IMR-90 (cell line): ENCODE results near the gene GYS1. TPM values are rescaled to one million over a fixed set of nuclear protein-coding genes. Genes with fewer than 3 reads are reported as not detected.

Experiments
- ATAC-seq: fragments of 200-7000 bp; cut with Tn5 transposase; 2 replicates; pipeline ENCODE4 v1.9.1; 2020; ENCODE audit warnings: low read depth, mild to moderate bottlenecking, moderate library complexity
- BruUV-seq: library from RNA; stranded (reverse); fragments of 400-500 nt; replicated peaks from 2 replicates; lab custom pipeline; 2021; lab: Mats Ljungman, UMichigan
- CTCF ChIA-PET: fragments of 300-600 bp; formaldehyde crosslinking; extraction: SDS; loops from one replicate; lab custom pipeline; 2021; ENCODE audit warnings: antibody characterized with exemption; lab: Yijun Ruan, JAX
- POLR2A ChIA-PET: fragments of 300-600 bp; sonication (Branson Sonifier 250); formaldehyde crosslinking; loops from one replicate; lab custom pipeline; 2022; ENCODE audit warnings: antibody characterized with exemption; ENCODE audit not compliant: unreplicated experiment; lab: Charles Lee
- DNase-seq: peaks from one replicate; pipeline ENCODE4 v3.0.0; 2013
- H2AFZ ChIP-seq: replicated peaks from 2 replicates; pipeline ENCODE3; 2013; ENCODE audit warnings: low read length, mild to moderate bottlenecking; ENCODE audit not compliant: poor library complexity
- H2AK5ac ChIP-seq: 2 replicates; pipeline ENCODE4 v1.6.1; 2013; ENCODE audit warnings: low read depth, low read length, inconsistent platforms
- H2AK9ac ChIP-seq: replicated peaks from 2 replicates; pipeline ENCODE3; 2013; ENCODE audit warnings: mild to moderate bottlenecking, low read depth, low read length, moderate library complexity; ENCODE audit not compliant: poor library complexity
- H2BK120ac ChIP-seq: 2 replicates; pipeline ENCODE4 v1.6.1; 2013; ENCODE audit warnings: low read depth, low read length, inconsistent platforms
- H2BK15ac ChIP-seq: 3 replicates; pipeline ENCODE4 v1.6.1; 2013; ENCODE audit warnings: low read depth, low read length, inconsistent platforms
- H2BK20ac ChIP-seq: 2 replicates; pipeline ENCODE4 v1.6.1; 2013; ENCODE audit warnings: low read depth, mild to moderate bottlenecking, inconsistent platforms, low read length, moderate library complexity
- H2BK5ac ChIP-seq: 2 replicates; pipeline ENCODE4 v1.6.1; 2013; ENCODE audit warnings: mild to moderate bottlenecking, low read depth, low read length, inconsistent platforms; ENCODE audit not compliant: poor library complexity, severe bottlenecking
- H3K14ac ChIP-seq: replicated peaks from 2 replicates; pipeline ENCODE4 v1.6.1; 2013; ENCODE audit warnings: low read depth, low read length, inconsistent platforms
- H3K18ac ChIP-seq: 2 replicates; pipeline ENCODE4 v1.6.1; 2013; ENCODE audit warnings: low read depth, low read length, control low read depth
- H3K23ac ChIP-seq: 2 replicates; pipeline ENCODE4 v1.6.1; 2013; ENCODE audit warnings: low read depth, low read length, inconsistent platforms
- H3K27ac ChIP-seq: 2 replicates; pipeline ENCODE4 v1.5.1; 2013; ENCODE audit warnings: mild to moderate bottlenecking, control low read depth, low read length; ENCODE audit not compliant: insufficient read depth
- H3K27me3 ChIP-seq: 2 replicates; pipeline ENCODE4 v1.6.1; 2013; ENCODE audit warnings: low read length; ENCODE audit not compliant: control insufficient read depth, insufficient read depth
- H3K36me3 ChIP-seq: 2 replicates; pipeline ENCODE4 v1.6.1; 2013; ENCODE audit warnings: low read length, mixed read lengths; ENCODE audit not compliant: control insufficient read depth, insufficient read depth
- H3K4ac ChIP-seq: 2 replicates; pipeline ENCODE4 v1.6.1; 2013; ENCODE audit warnings: low read depth, low read length, inconsistent platforms
- H3K4me1 ChIP-seq: 2 replicates; pipeline ENCODE4 v1.6.1; 2013; ENCODE audit warnings: low read length, mixed read lengths; ENCODE audit not compliant: control insufficient read depth, insufficient read depth
- H3K4me2 ChIP-seq: 2 replicates; pipeline ENCODE4 v1.6.1; 2013; ENCODE audit warnings: low read depth, mild to moderate bottlenecking, control low read depth, low read length, moderate library complexity
- H3K4me3 ChIP-seq: 2 replicates; pipeline ENCODE4 v1.5.1; 2013; ENCODE audit warnings: low read depth, mild to moderate bottlenecking, control low read depth, low read length, moderate library complexity; ENCODE audit not compliant: insufficient read depth
- H3K56ac ChIP-seq: 2 replicates; pipeline ENCODE4 v1.6.1; 2013; ENCODE audit warnings: low read length, inconsistent platforms; ENCODE audit not compliant: insufficient read depth; ENCODE audit errors: extremely low read depth
- H3K79me1 ChIP-seq, 2 experiments: 2 replicates each; pipeline ENCODE4 v1.6.1; 2013; ENCODE audit warnings: low read length in 2 of 2, inconsistent platforms in 1 of 2, low read depth in 1 of 2
- H3K9ac ChIP-seq: 2 replicates; pipeline ENCODE4 v1.6.1; 2013; ENCODE audit warnings: low read depth, low read length, control low read depth
- H3K9me1 ChIP-seq: 2 replicates; pipeline ENCODE4 v1.6.1; 2013; ENCODE audit warnings: low read length, inconsistent platforms; ENCODE audit not compliant: insufficient read depth
- H3K9me3 ChIP-seq: 2 replicates; pipeline ENCODE4 v1.6.1; 2013; ENCODE audit warnings: low read length; ENCODE audit not compliant: control insufficient read depth, insufficient read depth
- H4K20me1 ChIP-seq: 2 replicates; pipeline ENCODE4 v1.6.1; 2013; ENCODE audit warnings: low read length, inconsistent platforms; ENCODE audit not compliant: insufficient read depth
- H4K5ac ChIP-seq: 2 replicates; pipeline ENCODE4 v1.6.1; 2013; ENCODE audit warnings: mild to moderate bottlenecking, low read depth, low read length, control low read depth
- H4K8ac ChIP-seq, 2 experiments: 2 replicates each; pipeline ENCODE4 v1.6.1; 2013; ENCODE audit warnings: low read depth in 2 of 2, low read length in 2 of 2, control low read depth in 1 of 2, inconsistent platforms in 1 of 2
- H4K91ac ChIP-seq: 2 replicates; pipeline ENCODE4 v1.6.1; 2013; ENCODE audit warnings: low read depth, low read length, inconsistent platforms; ENCODE audit not compliant: insufficient read depth
- BHLHE40 ChIP-seq: fragments of 150-350 bp; IDR thresholded peaks from 2 replicates; pipeline ENCODE4 v1.6.1; 2016; ENCODE audit warnings: mild to moderate bottlenecking, low read depth, low read length
- CEBPB ChIP-seq: IDR thresholded peaks from 2 replicates; pipeline ENCODE4 v1.6.1; 2012; ENCODE audit warnings: low read depth, low read length, improper control_type of control experiment
- CHD1 ChIP-seq: IDR thresholded peaks from 2 replicates; pipeline ENCODE4 v1.6.1; 2012; ENCODE audit warnings: low read depth, low read length, improper control_type of control experiment
- FOS ChIP-seq: fragments of 150-350 bp; IDR thresholded peaks from 2 replicates; pipeline ENCODE4 v1.6.1; 2016; ENCODE audit warnings: low read depth, low read length
- MAFK ChIP-seq: IDR thresholded peaks from 2 replicates; pipeline ENCODE4 v1.6.1; 2012; ENCODE audit warnings: low read depth, low read length, improper control_type of control experiment
- MAZ ChIP-seq: IDR thresholded peaks from 2 replicates; pipeline ENCODE4 v1.6.1; 2012; ENCODE audit warnings: low read depth, mild to moderate bottlenecking, low read length, improper control_type of control experiment, moderate library complexity, borderline replicate concordance
- MXI1 ChIP-seq: IDR thresholded peaks from 2 replicates; pipeline ENCODE4 v1.6.1; 2012; ENCODE audit warnings: low read depth, mild to moderate bottlenecking, low read length, moderate library complexity, borderline replicate concordance
- POLR2A ChIP-seq: IDR thresholded peaks from 2 replicates; pipeline ENCODE4 v1.6.1; 2012; ENCODE audit warnings: mild to moderate bottlenecking, low read depth, low read length
- RAD21 ChIP-seq: IDR thresholded peaks from 2 replicates; pipeline ENCODE4 v1.6.1; 2012; ENCODE audit warnings: low read length, improper control_type of control experiment
- RCOR1 ChIP-seq: IDR thresholded peaks from 2 replicates; pipeline ENCODE4 v1.6.1; 2012; ENCODE audit warnings: mild to moderate bottlenecking, low read length, improper control_type of control experiment; ENCODE audit not compliant: insufficient replicate concordance
- RFX5 ChIP-seq: IDR thresholded peaks from 2 replicates; pipeline ENCODE4 v1.8.0; 2012; ENCODE audit warnings: low read depth, mild to moderate bottlenecking, low read length, moderate library complexity
- SMC3 ChIP-seq: fragments of 150-350 bp; IDR thresholded peaks from 2 replicates; pipeline ENCODE4 v1.6.1; 2016; ENCODE audit warnings: low read depth, mild to moderate bottlenecking, antibody characterized with exemption, low read length, moderate library complexity
- WGBS, 2 experiments: methylation state at CpG; one replicate each; pipeline versions ENCODE4 v1.1.5 to v1.1.7; 2013; ENCODE audit warnings: missing lambda C conversion rate in 2 of 2; ENCODE audit not compliant: insufficient read length in 1 of 2; ENCODE audit errors: extremely low coverage in 2 of 2; 5-methylcytosine and 5-hydroxymethylcytosine counted together
- dilution Hi-C: fragments of 300-500 bp; cut with HindIII; formaldehyde crosslinking; loops from one replicate; pipeline ENCODE4 v1.14.3; 2018; ENCODE audit warnings: low sequenced_read_pairs; ENCODE audit not compliant: unreplicated experiment
- in situ Hi-C: fragments of 300-500 bp; cut with MboI; formaldehyde crosslinking; loops from 3 replicates; pipeline ENCODE4 v1.14.3; 2019; ENCODE audit warnings: low sequenced_read_pairs, inconsistent platforms, mixed read lengths
- intact Hi-C: fragments of 100-400 bp; cut with micrococcal nuclease; formaldehyde crosslinking; loops from 2 replicates; pipeline ENCODE4 v1.10.0; 2022
- polyA plus RNA-seq, 3 experiments: library from polyadenylated mRNA; depleted of rRNA; stranded (reverse); fragments of >200 nt; gene quantifications; 2 replicates each; pipeline ENCODE4 v1.2.3, GENCODE V29; 2012; ENCODE audit warnings: low replicate concordance in 1 of 3
- total RNA-seq: library from RNA; depleted of rRNA; stranded (reverse); fragments of >200 nt; gene quantifications from 2 replicates; pipeline ENCODE4 v1.2.3, GENCODE V29; 2012
- TF ChIP-seq, protein P1 (sequence below): conservative IDR thresholded peaks from 2 replicates; pipeline ENCODE4 v1.5.1; 2012; ENCODE audit warnings: mild to moderate bottlenecking, low read depth, low read length, improper control_type of control experiment
- TF ChIP-seq, protein P2 (sequence below): fragments of 150-350 bp; IDR thresholded peaks from 2 replicates; pipeline ENCODE4 v1.6.1; 2016; ENCODE audit warnings: low read depth, mild to moderate bottlenecking, low read length, moderate library complexity, borderline replicate concordance
- TF ChIP-seq, protein P3 (sequence below): fragments of 150-350 bp; IDR thresholded peaks from 2 replicates; pipeline ENCODE4 v1.6.1; 2017; ENCODE audit warnings: mild to moderate bottlenecking, antibody characterized with exemption, low read length, low read depth

The GYS1 gene
- total and polyA plus RNA-seq, 2 of the 4 experiments (the other 2 are of a cell fraction): 38.7 to 72.2 TPM

DNA sequence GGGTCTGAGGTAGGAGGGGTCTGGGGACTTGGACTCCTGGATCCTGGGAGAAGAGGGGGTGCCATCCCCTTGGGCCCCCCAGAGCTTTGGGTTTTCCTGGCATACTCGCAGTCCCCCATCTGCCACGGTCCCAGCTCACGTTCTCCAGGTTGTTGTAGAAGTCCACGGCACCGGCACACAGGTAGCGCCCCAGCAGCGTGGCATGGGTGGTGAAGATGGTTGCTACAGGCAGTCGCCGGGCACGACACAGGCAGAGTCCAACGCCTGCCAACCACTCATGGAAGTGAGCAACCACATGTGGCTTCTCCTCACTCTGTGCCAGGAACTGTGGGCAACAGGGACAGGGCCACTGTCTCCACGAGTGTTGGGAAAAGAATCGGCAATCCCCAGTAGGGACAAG is 7.4 kb downstream of the GYS1 start:
- no peak overlapping the region for H3K18ac ChIP-seq
- no peak overlapping the region for H2BK5ac ChIP-seq
- peaks cover 13% of the 10 kb centered on the region for H3K9me1 ChIP-seq
- H3K14ac ChIP-seq: no peak overlapping the region
- H3K4ac ChIP-seq: no peak overlapping the region
- no peak for TF ChIP-seq RAD21
- TF ChIP-seq MAZ: no peak
- TF ChIP-seq BHLHE40: no peak
- TF ChIP-seq, protein P1, sequence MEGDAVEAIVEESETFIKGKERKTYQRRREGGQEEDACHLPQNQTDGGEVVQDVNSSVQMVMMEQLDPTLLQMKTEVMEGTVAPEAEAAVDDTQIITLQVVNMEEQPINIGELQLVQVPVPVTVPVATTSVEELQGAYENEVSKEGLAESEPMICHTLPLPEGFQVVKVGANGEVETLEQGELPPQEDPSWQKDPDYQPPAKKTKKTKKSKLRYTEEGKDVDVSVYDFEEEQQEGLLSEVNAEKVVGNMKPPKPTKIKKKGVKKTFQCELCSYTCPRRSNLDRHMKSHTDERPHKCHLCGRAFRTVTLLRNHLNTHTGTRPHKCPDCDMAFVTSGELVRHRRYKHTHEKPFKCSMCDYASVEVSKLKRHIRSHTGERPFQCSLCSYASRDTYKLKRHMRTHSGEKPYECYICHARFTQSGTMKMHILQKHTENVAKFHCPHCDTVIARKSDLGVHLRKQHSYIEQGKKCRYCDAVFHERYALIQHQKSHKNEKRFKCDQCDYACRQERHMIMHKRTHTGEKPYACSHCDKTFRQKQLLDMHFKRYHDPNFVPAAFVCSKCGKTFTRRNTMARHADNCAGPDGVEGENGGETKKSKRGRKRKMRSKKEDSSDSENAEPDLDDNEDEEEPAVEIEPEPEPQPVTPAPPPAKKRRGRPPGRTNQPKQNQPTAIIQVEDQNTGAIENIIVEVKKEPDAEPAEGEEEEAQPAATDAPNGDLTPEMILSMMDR: no peak
- TF ChIP-seq MXI1: no peak
- TF ChIP-seq, protein P2, sequence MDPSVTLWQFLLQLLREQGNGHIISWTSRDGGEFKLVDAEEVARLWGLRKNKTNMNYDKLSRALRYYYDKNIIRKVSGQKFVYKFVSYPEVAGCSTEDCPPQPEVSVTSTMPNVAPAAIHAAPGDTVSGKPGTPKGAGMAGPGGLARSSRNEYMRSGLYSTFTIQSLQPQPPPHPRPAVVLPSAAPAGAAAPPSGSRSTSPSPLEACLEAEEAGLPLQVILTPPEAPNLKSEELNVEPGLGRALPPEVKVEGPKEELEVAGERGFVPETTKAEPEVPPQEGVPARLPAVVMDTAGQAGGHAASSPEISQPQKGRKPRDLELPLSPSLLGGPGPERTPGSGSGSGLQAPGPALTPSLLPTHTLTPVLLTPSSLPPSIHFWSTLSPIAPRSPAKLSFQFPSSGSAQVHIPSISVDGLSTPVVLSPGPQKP: no peak
- TF ChIP-seq RCOR1: no peak
- no peak for TF ChIP-seq FOS
- TF ChIP-seq CHD1: no peak
- no peak for TF ChIP-seq CEBPB
- TF ChIP-seq, protein P3, sequence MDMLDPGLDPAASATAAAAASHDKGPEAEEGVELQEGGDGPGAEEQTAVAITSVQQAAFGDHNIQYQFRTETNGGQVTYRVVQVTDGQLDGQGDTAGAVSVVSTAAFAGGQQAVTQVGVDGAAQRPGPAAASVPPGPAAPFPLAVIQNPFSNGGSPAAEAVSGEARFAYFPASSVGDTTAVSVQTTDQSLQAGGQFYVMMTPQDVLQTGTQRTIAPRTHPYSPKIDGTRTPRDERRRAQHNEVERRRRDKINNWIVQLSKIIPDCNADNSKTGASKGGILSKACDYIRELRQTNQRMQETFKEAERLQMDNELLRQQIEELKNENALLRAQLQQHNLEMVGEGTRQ: no peak
- no peak for TF ChIP-seq SMC3
- no peak for TF ChIP-seq RFX5
- no peak for TF ChIP-seq MAFK
- TF ChIP-seq POLR2A: no peak
- H2BK120ac ChIP-seq: no peak overlapping the region
- no peak overlapping the region for H3K27ac ChIP-seq
- no peak overlapping the region for H2AK9ac ChIP-seq
- H3K4me2 ChIP-seq: no peak overlapping the region
- POLR2A ChIA-PET: interaction anchor here (0.6 kb wide), 1 partner anchor 19 kb away, joined by 4 read pairs; no protein-coding TSS in a partner anchor
- H3K79me1 ChIP-seq: peaks cover 27 to 57% of the 10 kb centered on the region in 2 experiments
- no peak overlapping the region for H3K56ac ChIP-seq
- H3K27me3 ChIP-seq: no peaks in the 10 kb centered on the region
- H4K91ac ChIP-seq: no peak overlapping the region
- no peak overlapping the region for H2BK20ac ChIP-seq
- H2AFZ ChIP-seq: no peak overlapping the region
- no peak overlapping the region for H4K5ac ChIP-seq
- in situ Hi-C loops: no loop called here
- H3K36me3 ChIP-seq: peaks cover 62% of the 10 kb centered on the region
- CTCF ChIA-PET: no interaction called here
- no peak overlapping the region for H3K4me3 ChIP-seq
- peaks cover 4% of the 10 kb centered on the region for H3K4me1 ChIP-seq
- no peaks in the 10 kb centered on the region for H3K9me3 ChIP-seq
- H4K8ac ChIP-seq: no peak overlapping the region
- 98% methylated on average over 8 of the region's 13 CpGs; no CpG with 5 or more reads in 1 of the 2 experiments for WGBS, 2 experiments
- dilution Hi-C loops: no loop called here
- no peak for ATAC-seq
- H4K20me1 ChIP-seq: peaks cover 18% of the 10 kb centered on the region
- no TSS peak for BruUV-seq
- H2BK15ac ChIP-seq: no peak overlapping the region
- H2AK5ac ChIP-seq: no peak overlapping the region
- no peak overlapping the region for H3K23ac ChIP-seq
- no peak for DNase-seq
- intact Hi-C loops: no loop called here
- H3K9ac ChIP-seq: no peak overlapping the region
